ENCODE results near the gene POP4.
"Not testable (repeated sequence)": the region's sequence is repeated elsewhere in the genome, so short reads cannot be mapped to it uniquely, and the experiment has no call there.

The POP4 gene, protein sequence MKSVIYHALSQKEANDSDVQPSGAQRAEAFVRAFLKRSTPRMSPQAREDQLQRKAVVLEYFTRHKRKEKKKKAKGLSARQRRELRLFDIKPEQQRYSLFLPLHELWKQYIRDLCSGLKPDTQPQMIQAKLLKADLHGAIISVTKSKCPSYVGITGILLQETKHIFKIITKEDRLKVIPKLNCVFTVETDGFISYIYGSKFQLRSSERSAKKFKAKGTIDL

DNA sequence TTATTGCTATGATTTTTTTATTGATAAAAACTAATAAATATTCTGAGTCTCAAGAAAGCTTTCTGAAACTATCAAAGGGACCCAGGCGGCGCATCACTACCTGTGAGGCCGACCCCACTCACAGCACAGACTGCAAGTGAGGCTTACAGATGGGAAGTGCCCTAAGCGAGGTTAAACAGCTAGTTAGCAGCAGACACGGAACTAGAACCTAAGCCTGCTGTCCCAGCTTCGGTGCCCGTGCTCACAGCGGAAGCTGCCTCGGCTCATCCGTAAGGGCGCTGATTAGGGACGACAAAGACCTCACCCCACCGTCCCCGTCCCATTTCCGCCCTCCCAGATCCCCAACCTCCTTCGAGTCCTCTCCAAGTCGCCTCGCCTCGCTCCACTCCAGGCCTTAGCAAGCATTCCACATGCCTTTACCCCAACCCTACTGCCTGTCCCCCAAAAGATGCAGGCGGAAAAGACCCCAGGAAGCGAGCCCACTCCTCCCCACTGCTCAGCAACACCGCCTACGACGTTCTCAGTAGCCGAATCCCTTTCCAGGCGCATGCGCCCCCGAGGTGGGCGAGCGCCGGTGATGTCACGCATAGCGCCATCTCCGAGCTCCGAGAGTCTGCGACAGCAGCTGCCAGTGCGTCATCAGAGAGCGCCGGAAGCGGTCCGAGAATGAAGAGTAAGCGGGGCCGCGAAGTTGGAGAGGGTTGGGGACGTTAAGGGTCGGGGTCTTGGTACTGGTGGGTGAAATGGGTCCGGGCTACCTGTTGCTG, at the start of gene POP4:
Gene POP4, plus strand, starts transcription at position 631 of the 767 bp plus-strand sequence. Its CDS starts 36 bp downstream, at position 667.
- DNase-seq: peak; percentile 97

DNA sequence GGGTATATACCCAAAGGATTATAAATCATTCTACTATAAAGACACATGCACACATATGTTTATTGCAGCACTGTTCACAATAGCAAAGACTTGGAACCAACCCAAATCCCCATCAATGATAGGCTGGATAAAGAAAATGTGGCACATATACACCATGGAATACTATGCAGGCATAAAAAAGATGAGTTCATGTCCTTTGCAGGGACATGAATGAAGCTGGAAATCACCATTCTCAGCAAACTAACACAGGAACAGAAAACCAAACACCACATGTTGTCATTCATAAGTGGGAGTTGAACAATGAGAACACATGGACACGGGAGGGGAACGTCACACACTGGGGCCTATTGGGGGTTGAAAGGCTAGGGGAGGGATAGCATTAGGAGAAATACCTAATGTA, 47.0 kb upstream of the POP4 start:
- DNase-seq: not testable (repeated sequence)

DNA sequence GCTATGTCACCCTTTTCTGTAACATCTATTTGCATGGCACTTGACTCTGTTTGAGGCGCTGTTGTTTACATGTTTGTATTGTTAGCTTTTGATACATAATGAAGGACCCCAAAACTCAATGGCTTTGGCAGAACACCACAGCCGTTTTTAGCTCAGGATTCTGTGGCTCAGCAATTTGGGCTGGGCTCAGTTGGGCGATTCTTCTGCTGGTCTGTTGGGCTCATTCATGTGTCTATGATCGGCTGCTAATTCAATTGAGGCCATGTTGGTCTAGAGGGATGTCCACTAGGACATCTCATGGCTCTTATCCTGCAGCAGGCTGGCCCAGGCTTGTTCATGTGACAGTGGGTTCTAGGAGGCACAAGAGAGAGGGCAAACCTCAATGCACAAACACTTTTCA, 46.3 kb upstream of the POP4 start:
- DNase-seq: no peak

DNA sequence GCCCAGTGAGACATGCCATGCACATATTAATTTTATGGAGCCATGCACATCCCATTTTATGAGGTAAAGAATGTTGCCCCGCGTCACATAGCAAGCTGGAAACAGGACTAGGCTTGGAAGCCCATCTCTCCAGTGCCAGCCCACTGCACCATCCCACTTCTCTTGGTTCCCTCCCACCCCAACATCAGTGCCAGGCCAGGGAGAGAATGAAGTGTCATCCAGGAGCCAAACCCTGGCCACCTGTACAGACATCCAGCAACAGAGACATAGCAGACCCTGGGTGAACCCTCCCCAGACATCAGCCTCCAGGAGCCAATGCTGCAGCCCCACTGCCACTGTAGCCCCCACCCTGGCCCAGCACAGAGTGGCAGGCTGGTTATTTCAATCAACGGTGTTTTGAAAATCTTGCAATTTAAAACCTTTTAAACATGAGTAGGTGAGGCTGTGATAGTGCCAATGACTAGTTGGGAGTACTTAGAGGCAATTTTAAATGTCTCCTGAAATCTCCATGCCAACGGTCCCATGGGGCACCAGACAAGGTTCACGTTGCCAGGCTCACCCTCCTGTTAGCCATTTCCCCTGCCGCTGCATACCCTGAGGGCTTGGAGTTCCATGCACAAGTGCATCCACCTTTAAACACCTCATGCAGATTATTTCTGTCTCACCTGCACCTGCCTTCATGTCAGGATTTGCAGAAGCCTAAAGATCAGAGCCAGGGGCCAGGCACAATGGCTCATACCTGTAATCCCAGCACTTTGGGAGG, 45.6 kb upstream of the POP4 start:
- no peak for DNase-seq

DNA sequence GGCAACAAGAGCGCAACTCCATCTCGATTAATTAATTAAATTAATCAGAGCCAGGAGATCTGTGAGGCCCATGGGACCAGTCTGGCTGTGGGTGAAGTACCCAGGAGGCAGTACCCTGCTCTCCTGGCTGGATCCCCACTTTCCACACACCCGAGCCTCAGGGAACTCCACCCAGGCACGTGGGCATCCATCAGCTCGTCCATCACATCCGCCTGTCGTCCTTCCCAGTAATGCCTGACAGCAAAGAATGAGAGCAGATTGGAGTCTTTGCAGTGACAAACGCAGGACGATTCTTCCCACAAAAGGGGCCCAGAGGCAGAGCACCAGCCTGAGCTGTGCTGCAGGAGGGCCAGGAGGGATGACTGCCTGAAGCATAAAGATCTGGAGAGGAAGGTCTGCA, 44.5 kb upstream of the POP4 start:
- DNase-seq: no peak

DNA sequence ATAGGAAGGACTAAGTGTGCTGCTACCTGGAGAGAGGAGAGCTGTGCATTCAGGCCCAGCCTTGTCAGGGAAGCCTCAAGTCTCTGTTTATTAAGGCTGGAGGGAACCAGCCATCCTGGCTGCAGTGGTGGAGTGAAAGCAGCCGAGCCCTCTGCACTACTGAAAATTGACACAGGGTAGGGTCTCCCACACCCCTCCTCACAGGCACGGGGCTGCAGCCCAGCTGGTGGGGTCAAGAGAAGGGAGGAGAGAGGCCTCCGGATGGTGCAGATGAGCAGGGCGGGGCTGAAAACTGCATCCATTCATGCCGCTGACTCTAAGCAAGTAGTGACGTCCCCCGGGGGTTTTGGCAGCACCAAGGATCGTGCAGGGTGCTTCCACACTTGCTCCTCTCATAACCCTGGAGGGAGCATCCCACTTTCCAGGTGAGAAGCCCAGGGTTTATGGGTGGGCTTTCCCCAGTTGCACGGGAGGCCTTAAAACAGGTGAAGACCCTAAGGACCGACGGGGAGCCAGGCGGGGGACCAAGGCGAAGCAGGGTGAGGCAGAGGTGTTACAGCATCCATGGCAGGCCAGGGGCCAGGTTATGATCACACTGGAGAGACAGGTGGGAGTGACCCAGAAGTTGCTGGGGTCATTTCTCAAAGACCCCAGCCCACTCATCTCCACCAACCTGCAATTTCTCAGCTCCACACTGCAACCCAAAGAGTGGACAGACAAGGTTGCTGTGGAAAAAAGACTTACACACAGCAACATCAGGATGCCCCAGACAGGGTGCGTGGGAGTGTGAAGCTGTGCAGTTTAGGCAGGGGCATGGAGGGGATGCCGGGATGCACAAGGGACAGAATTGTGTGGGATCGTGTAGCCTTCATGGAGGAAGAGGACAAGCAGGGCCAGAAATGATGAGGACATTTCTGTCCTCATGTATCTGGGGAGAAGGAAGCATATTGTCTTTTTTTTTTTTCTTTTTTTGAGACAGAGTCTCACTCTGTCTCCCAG, 43.5 kb upstream of the POP4 start:
- DNase-seq: no peak

DNA sequence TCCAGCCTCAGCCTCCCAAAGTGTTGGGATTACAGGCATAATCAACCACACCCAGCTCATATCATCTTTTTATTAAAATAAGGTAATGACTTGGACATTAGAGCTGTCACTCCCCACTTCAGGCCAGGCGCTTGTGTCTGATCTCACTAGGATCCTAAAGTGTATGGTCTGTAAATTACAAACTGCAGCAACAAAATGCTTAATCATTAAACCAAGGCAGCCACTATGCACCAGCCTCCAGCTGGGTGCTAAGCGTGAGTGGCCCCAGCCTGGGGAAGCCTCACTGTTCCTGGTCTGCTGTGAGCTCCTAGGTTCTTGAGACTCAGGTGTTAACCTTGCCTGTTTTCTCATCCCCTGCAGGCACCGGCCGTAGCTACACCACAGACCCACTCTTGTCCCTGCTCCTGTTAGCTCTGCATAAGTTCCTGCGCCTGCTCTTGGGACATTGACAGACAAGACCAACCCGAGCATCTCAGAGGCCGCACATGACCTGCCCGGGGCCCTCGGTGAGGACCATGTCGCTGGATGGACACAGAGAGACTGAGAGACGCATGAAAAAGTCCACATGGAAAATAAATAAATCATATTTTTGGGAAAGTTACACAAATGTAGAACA, 42.5 kb upstream of the POP4 start:
- no peak for DNase-seq

DNA sequence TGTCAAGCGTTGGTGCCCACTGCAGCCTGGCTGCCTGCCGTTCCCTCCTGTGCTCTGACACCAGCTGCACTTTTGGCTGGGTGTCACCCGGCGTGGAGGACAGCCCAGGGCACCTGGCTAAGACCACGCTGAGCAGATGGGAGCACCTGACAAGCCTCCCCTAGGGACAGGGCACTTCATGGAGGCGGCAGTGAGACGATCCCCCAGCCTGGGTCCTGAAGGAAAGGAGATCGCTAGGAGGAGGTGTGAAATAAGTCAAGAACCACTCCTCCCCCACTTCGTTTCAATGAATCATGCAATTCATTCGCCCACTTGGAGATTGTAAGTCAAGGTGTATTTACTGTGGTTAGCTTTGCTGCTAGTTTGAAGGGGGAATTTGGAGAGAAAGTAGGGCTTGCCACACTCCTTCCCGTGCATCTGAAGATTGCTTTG, 41.5 kb upstream of the POP4 start:
- no peak for DNase-seq

DNA sequence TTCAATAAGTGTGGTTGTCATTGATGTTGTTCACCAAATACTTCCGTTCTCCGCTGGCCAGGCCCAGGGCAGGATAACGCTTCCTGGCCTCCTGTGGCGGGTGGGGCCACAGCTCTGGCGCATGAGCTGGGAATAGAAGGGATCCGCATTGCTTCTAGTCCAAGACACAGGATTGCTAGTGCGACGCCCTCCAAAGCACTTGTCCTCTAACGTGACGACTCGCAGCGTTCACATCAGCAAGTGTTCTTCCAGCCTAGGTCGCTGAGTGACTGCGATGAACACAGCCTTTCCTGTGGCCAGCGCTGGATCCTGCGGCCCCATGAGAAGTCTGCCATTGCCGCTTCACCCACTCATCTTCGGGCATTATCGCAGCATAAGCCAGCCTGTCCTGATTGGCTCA, 40.9 kb upstream of the POP4 start:
- DNase-seq: no peak

DNA sequence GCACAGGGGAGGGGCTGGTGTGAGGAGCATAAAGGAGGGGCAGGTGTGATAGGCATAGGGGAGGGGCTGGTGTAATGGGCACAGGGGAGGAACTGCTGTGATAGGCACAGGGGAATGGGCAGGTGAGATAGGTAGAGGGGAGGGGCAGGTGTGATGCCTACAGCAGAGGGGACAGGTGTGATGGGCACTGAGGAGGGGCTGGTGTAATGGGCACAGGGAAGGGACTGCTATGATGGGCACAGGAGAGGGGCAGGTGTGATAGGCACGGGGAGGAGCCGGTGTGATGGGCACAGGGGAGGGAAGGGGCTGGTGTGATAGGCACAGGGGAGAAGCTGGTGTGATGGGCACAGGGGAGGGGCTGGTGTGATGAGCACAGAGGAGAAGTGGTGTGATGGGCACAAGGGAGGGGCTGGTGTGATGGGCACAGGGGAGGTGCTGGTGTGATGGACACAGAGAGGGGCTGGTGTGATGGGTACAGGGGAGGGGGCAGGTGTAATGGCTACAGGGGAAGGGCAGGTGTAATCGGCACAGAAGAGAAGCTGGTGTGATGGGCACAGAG, 39.5 kb upstream of the POP4 start:
- no peak for DNase-seq

DNA sequence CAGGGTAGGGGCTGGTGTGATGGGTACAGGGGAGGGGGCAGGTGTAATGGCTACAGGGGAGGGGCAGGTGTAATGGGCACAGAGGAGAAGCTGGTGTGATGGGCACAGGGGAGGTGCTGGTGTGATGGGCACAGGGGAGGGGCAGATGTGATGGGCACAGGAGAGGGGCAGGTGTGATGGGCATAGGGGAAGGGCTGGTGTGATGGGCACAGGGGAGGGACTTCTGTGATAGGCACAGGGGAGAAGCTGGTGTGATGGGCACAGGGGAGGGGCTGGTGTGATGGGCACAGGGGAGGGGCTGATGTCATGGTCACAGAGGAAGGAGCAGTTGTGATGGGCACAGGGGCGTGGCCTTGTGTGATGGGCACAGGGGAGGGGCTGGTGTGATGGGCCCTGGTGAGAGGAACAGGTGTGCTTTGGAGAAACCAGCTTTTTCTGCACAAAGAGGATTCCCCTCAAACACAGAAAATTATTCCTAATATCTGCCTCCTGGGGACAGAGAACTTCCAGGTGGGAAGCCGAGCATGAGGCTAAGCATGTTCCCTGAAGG, 38.6 kb upstream of the POP4 start:
- no peak for DNase-seq

DNA sequence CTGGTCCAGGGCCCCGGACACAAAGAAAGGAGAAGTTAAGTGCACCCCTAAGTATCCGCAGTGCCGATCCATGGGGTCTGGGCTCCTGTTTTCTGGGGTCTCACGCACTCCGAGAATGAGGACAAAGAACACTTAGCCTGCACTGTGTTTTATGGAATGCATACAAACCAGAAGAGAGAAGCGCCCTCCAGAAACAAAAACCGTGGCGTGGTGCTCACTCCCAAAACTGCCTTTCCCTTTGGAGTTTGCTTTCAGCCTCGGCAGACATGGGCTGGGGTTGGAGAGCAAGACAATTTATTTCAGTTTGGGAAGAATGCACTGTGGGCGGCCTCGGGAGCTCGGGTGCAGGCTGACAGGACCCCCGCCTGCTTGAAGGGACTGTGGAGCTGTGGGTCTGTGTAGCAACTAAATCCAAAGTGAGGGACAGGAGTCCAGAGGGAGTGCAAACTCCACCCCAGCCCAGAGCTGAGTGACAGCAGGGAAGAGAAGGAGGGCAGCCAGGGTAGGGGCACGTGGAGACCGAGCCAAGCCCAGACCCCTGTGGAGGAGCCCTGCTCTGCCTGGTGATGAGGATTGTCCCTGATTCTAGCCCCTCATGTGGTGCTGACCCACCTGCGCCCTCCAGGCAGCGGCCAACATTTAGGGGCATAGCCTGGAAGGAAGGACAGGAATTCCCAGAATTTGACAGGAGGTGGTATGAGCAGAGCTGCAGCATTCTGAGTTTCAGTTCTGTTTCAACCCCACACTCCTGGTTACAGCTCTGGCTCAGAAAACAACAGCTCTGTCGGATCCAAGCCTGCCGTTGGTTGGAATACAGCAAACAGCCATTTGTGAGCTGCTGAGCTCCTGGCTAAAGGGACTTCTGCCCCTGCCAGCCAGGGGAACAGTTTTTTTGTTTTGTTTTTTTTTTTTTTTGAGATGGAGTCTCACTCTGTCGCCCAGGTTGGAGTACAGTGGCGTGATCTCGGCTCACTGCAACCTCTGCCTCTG, 37.8 kb upstream of the POP4 start:
- DNase-seq: no peak

DNA sequence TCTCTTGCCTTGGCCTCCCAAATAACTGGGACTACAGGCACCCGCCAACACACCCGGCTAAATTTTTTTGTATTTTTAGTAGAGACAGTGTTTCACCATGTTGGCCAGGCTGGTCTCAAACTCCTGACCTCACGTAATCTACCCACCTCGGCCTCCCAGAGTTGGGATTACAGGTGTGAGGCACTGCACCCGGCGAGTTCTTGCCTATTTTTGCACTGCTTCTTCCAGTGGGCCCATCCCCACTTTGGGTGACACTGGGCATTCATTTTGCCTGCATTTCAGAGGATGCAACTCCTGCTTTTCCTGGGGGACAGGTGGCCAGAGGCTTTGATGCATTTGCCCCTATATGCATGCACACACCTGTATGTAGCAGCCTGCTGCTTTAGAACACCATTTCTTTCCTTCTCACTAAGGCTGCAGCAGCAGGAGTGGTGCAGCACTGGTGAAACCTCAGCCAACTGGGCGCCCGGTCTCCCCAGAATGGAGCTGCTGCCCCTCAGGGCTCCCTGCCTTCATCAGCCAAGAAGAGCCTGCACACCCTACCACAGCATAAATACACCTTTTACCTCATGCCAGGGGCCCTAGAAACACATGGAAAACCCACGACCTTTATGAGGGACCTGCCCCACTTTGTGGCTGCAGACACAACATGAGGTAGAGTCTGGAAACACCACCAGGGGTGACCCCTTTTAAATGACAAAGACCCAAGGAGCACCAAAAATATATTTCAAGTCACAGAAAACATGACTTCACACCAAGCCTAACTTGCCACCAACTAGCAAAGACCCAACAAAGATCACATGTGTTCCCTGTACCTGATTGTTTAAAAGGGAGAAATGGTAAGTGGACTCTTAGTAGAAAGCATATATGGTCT, 36.8 kb upstream of the POP4 start:
- no peak for DNase-seq

DNA sequence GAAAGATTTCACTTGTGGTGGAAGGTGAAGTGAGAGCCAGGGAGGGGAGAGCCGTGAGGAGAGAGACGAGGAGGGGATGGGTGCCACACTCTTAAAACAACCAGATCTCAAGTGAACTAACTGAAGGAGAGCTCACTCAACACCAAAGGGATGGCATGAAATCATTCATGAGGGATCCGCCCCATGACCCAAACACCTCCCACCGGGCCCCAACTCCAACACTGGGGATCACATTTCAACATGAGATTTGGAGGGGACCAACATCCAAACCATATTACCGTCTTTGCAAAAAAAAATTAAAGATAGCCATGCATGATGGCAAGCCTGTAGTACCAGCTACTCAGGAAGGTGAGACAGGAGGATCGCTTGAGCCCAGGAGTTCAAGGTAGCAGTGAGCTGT, 34.9 kb upstream of the POP4 start:
- DNase-seq: no peak

DNA sequence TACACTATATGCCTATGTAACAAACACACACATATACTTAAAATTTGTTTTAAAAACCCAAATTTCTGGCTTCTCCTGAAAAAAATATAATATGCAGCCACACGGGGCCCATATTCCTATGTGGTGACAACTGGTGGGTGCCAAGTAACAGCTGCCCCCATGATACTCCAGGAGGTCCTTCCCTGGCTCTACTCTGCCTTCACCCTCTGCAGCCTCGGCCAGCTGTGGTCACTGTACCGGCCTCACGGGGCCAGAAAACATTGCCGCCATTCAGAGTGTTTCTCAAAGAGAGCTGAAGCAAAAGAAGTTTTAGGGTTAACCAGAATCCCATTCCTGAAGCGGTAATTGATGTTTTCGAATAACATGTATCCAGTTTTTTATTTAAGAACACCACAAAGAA, 32.6 kb upstream of the POP4 start:
- no peak for DNase-seq

DNA sequence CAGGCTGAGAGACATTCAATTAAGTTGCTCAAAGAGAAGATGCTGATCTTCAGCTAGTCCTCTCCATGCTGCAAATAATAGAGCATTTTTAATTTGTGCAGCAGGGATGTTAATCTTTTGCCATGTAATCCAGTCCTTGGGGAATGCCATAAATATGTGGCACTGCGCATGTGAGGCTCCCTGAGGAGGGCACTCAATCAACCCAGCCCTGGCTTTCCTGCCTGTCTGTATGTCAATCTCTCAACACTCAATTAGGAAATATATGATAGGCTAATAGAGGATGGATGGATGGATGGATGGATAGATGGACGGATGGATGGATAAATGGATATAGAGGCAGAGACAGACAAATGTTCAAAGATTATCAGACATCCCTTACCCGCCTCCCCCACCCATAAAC, 31.6 kb upstream of the POP4 start:
- DNase-seq: no peak

DNA sequence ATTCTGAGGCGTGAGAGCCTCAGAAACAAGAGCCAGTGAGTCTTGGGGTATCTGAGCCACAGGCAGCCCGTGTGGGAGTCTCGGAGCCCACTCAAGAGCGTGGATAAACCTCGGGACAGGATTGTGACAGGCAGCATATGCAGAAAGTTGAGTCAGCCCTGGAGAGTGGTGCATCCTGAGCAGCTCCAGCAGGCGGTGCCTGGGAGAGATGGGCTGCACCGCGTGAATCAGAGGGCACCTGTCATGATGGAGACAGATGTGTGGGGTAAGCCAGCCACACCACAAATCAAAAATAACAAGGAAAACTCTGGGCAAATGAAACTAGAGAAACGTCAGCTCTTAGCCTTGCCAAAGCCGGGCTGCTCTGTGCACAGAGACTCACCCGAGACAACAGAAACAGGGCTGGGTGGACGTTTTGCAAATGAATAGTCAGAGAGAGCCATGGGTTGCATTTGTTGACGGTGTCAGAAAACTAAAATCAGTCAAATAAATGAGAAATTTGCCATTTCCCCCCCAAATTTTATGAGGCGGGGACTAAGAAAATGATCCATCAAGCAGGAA, 30.0 kb upstream of the POP4 start:
- no peak for DNase-seq

DNA sequence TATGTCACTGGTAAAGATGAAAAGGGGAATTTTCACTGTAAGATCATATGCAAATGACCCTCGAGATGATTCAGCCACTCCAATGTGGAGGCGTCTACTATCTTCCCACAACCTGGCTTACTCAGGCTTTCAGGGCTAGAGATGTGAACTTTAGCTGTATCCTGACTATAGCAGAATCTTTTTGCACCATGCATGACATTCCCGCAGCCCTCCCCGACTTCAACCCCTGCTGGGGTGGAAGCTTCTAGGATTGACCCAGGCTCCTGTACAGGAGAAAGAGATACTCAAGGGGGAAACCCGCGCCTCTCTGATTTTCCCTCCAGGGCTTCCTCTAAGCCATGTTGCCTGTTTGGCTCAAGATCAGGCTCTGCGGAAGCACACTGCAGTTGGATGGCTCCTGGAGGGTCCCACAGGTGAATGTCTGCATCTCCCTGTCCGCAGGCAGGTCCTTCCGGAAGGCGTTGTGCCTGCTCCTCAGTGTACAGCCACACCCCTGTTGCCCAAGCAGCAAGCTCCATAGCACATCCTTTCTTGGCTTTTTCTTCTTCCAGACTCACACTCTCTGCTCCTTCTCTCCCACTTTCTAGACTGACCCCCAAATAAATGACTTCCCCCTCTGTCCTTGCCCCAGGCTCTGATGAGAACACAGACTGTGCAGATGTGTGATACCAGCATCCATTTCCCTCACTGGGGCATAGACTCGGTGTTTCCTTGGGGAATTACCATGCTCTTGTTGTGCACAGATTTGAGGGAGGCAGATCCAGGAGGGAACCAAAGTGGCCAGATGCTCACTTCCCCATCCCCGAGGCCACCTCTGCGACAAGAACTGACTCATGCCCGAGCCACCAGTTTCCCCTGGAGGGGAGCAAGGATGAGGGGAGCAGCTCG, 29.1 kb upstream of the POP4 start:
- DNase-seq: no peak
